T1000 (cell line): ENCODE data around the gene PBX1.
A peak's percentile ranks its signal among the peaks of the same experiment; 100 is the strongest.
"Not testable (repeated sequence)": the region's sequence is repeated elsewhere in the genome, so short reads cannot be mapped to it uniquely, and the experiment has no call there.

ENCODE experiments used
- DNase-seq: peaks from one replicate; lab custom pipeline; 2025; ENCODE audit warnings: mixed read lengths; lab: John Stamatoyannopoulos, UW

The PBX1 gene

GRCh38 chr1:164640686-164641352 lies 81.8 kb downstream of the PBX1 start:
- no peak for DNase-seq

DNA sequence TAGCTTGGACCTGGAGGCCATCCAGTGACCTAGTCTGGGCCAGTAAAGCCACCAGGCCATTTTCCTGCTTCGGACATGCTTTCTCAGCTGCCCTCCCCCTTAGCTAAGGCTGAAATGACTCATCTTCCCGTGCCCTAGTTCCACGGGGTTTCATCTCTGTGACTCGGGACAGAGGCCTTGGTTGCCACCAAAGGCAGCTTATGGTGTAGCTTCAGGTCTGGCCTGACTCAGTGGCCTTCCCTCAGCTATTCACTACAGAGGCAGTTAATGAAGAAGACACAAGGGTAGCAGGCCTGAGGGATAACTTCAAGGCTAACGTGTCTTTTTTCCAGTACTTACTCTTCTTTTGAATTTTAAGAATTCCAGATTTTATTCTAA lies 82.4 kb downstream of the PBX1 start:
- DNase-seq, result peak; percentile 3

- DNase-seq, result no peak
Observed at GRCh38 chr1:164643018-164643417, 84.0 kb downstream of the PBX1 start.

DNA sequence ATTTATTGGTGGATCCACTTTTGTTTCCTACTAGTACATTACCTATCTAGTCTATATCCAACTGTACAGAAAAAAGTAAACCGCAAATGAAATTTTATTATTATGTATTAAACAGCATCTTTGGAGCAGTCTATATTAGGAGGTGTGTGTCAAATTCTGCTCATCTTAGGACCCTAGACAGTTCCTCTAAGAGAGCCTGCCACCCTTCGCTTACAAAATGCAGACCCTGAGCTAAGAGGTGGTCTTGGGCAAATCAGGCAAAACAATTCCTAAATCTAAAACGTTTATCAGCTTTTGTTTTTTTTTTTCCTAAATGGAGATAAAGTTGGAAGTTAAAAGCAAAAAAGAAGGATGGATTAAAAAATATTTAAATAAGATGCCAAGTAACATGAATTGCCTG lies 85.3 kb downstream of the PBX1 start:
- DNase-seq, result no peak

GRCh38 chr1:164644774-164645644 lies 86.0 kb downstream of the PBX1 start:
- no peak for DNase-seq

DNA sequence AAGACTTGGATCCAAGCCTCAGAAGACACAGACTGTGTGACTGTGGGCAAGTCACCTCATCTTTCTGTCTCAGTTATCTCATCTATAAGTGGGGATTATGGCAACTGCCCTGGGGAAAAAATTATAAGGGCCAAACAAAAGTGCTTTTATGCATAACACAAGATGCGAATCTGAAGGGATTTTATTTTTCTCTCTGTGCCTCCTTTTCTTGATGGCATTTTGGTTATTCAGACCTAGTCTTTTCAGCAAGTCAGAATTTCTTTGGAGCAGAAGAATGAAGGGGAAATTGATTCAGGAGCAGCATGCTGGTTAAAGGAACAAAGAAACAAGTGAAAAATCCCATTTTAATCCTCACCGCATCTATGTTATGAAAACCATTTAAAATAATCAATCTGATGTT lies 86.9 kb downstream of the PBX1 start:
- no peak for DNase-seq

GRCh38 chr1:164647211-164647610 lies 88.2 kb downstream of the PBX1 start:
- no peak for DNase-seq

GRCh38 chr1:164648636-164649035 lies 89.7 kb downstream of the PBX1 start:
- DNase-seq, result peak; percentile 21

DNA sequence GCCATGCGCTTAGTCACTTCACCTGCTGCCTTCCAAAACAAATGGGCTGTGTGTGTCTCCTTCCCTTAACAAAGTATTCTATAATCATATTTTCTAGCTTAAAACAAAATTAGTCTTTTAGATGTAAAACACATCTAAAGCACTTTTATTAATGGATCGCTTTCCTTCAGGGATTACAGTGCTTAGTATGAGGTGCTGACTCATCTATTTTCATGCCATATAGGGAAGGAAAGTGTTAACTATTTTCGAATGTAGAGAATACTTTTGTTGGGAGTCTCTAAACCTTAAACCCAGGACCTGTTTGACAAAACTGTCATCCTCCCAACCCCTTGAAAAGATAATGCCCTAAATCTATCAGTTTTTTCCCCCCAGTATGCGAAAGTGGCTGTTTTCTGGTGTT lies 90.2 kb downstream of the PBX1 start:
- DNase-seq, result no peak

DNA sequence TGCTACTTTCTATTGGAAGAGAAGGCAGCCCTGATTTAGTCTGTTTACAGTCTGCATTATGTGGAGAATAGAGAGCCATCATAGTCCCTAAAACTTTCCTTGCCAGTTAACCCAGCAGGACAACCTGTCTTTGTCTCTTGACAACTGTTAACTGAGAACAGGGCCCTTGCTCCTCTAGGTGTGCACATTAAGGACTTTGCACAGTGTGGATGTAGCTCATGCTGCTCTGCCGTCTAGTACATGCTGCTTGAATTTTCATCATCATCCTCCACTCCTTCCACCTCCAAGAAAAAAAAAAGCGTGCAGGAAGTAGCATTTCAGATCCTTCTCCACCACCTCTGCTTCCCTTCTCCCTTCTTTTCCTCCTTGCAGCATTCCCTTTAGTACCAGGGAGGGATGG lies 91.5 kb downstream of the PBX1 start:
- DNase-seq, result no peak

GRCh38 chr1:164651351-164651951 lies 92.5 kb downstream of the PBX1 start:
- DNase-seq, result no peak

GRCh38 chr1:164652969-164653368 lies 94.0 kb downstream of the PBX1 start:
- not testable (repeated sequence) for DNase-seq

- DNase-seq, result no peak
Observed at GRCh38 chr1:164653705-164654104, 94.7 kb downstream of the PBX1 start.

GRCh38 chr1:164654200-164654599 lies 95.2 kb downstream of the PBX1 start:
- no peak for DNase-seq

GRCh38 chr1:164658864-164659263 lies 99.9 kb downstream of the PBX1 start:
- DNase-seq, result no peak

- DNase-seq, result no peak
Observed at GRCh38 chr1:164659621-164660411, 100.8 kb downstream of the PBX1 start.

GRCh38 chr1:164660412-164660772 lies 101.4 kb downstream of the PBX1 start:
- no peak for DNase-seq

- no peak for DNase-seq
Observed at GRCh38 chr1:164660775-164661174, 101.8 kb downstream of the PBX1 start.

- DNase-seq, result no peak
Observed at GRCh38 chr1:164662462-164662861, 103.5 kb downstream of the PBX1 start.

DNA sequence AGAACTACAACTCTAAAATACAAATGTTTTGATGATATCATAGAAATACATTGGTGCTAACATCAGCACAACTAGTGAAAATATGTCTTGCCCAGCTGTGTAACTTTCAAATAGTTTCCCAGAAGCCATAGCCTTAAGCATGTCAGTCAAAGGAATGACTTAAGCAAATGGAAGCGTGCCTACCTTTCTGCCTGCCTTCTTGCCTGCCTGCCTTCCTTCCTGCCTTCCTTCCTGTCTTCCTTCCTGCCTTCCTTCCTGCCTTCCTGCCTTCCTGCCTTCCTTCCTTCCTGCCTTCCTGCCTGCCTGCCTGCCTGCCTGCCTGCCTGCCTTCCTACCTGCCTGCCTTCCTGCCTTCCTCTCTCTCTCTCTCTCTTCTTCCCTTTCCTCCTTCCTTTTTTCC lies 104.0 kb downstream of the PBX1 start:
- no peak for DNase-seq

DNA sequence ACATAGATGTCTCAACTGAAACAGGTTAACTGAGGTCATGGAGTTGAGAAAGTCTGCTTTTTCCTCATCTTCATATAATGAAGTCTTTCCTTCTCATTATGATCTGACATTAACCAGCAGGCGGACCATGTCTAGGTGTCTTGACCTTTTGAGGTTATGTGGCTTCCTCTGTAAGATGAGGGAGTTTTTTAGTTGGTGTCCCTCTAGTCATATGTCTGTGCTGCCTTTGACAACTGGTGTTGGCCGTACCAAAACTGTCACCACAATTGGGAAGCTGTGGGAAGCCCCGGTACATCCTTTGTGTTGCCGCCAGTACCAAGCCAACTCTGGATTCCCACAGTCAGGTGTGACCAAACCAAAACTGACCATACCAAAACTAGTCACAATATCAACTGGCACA lies 105.1 kb downstream of the PBX1 start:
- DNase-seq, result no peak

DNA sequence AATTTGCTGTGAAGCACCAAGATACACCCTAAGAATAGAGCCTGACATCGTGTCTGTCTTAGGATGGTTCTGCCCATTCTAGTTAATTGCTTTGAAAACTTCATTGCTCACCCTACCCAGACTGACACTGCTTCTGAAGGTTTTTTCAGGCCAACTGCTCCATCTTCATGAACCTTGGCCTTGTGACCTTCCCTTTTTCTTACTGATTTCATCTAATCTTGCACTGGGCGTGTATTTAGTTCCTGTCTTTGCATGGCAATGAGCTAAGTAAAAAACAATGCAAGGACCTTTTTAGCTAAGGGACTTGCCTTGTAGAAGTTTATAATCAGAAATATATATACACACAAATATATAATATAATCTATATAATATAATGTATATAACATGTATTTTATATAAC lies 108.0 kb downstream of the PBX1 start:
- no peak for DNase-seq
